GM20431 (cell line): Measurements from ENCODE around the gene DCAF17.
"Not testable (repeated sequence)": the region's sequence is repeated elsewhere in the genome, so short reads cannot be mapped to it uniquely, and the experiment has no call there.

ENCODE experiments used
- in situ Hi-C: fragments of 300-500 bp; cut with MseI, MboI; formaldehyde crosslinking; loops from one replicate; pipeline ENCODE4 v1.15.0; 2020; ENCODE audit warnings: low sequenced_read_pairs; ENCODE audit not compliant: unreplicated experiment

DCAF17 gene

DNA sequence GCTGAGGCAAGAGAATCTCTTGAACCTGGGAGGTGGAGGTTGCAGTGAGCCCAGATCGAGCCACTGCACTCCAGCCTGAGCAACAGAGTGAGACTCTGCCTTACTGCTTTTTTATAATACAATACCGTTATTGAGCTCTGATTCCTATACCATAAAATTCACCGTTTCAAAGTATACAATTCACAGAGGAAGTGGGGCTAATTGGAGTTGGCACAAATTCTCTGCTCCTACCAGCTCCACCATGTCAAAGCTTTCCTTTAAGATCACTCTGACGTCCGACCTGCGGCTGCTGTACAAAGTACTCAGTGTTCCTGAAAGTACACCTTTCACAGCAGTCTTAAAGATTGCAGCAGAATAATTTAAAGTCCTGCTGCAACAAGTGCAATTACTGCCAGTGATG is 58.6 kb downstream of the DCAF17 start:
- in situ Hi-C loops, result no loop called here

DNA sequence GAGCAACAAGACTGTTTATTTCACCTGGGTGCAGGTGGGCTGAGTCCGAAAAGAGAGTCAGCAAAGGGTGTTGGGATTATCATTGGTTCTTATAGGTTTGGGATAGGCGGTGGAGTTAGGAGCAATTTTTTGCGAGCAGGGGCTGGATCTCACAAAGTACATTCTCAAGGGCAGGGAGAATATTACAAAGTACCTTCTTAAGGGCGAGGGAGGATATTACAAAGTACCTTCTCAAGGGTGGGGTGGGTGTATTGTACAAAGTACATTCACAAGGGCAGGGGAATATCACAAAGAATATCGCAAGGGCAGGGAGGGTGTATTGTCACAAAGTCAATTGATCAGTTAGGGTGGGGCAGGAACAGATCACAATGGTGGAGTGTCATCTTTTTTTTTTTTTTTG is 63.6 kb downstream of the DCAF17 start:
- in situ Hi-C loops, result not testable (repeated sequence)

DNA sequence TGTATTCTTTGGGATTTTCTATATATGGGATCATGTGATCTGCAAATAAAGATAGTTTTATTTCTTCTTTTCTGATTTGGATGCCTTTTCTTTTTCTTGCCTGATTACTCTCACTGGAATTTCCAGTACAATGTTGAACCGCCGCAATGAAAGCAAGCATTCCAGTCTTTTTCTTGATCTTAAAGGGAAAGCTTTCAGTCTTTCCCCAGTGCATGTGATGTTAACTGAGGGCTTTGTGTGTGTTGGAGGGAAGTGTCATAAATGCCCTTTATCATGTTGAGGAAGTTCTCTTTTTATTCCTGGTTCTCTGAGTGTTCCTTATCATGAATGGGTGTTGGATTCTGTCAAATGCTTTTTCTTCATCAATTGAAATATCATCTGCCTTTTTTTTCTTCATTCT is 71.3 kb downstream of the DCAF17 start:
- in situ Hi-C loops, result no loop called here

DNA sequence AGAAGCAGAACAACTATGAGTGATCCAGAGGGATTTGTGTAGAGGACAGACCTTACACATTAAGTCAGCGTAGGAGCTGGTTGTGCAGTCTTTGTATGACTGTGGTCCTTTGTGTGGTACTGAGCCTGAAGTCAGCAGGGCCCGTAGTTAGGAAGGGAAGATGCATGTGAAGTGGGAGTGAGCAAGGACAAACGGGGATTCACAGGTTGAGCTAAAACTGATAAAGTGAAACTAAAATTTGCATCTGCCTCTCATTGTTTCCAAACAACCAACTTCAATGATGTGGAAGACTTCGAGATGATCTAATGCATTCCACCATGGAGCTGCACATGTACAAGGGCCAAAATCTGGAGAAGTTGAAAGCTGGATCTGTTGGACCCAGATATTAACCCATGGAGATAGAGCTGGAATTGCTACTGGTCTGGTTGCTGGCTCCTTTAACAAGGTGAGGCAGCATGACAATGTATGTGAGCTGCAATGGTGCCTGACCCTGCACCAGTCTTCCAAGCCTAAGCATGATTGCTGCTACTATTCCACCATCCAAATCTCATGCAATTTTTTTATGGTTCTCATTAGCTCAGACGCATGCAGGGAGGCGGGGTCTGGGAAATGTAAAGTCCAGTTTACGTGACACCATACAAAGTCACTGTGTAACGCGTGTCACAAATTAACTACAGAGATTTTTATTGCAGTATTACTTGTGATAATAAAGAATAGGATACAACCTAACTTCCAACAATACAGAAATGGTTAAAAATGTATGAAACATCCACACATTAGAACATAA is 76.1 kb downstream of the DCAF17 start:
- in situ Hi-C loops, result no loop called here

DNA sequence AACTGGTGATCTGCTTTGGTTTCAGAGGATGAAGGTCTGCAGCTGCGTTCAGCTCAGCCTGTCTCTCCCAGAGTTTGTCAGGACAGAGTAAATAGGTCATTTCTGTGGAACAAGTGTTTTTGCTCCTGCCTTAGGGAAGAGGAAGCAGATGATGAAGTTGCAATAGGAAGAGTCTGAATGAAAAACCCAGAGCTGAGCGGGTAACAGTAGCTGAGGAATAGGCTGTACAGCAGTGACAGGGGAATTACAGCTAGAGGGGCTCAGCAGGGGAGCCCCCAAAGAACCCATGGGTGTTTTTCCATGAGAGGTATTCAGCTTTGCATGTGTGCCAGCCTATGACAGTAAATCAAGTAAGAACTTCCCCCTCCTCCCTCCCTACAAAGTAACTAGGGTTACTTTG is 78.0 kb downstream of the DCAF17 start:
- in situ Hi-C loops, result no loop called here

DNA sequence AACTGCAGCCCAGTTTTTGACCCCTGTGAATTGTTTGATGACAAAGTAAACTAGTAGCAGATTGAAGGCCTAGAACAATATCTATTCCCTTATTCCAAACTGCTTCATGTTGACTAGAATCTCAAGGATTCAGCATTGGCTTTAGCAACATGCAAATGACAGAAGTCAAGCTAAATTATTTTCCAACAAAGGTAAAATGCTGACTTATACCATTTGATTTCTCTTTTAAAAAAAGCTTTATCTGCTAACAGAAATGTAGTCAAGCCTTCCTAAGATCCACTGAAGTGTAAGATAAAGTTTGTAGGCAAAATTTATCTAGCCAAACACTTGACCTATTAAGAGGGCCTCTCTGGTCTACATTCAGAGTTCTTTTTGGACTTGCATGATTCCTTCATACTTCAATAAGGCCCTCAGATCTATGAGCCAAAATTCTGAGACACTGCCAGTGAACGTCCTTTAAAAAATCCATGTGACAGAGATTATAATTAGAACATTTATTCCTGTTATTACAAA is 78.7 kb downstream of the DCAF17 start:
- in situ Hi-C loops, result no loop called here

GRCh38 chr2:171513719-171514160 is 79.7 kb downstream of the DCAF17 start:
- in situ Hi-C loops, result no loop called here

DNA sequence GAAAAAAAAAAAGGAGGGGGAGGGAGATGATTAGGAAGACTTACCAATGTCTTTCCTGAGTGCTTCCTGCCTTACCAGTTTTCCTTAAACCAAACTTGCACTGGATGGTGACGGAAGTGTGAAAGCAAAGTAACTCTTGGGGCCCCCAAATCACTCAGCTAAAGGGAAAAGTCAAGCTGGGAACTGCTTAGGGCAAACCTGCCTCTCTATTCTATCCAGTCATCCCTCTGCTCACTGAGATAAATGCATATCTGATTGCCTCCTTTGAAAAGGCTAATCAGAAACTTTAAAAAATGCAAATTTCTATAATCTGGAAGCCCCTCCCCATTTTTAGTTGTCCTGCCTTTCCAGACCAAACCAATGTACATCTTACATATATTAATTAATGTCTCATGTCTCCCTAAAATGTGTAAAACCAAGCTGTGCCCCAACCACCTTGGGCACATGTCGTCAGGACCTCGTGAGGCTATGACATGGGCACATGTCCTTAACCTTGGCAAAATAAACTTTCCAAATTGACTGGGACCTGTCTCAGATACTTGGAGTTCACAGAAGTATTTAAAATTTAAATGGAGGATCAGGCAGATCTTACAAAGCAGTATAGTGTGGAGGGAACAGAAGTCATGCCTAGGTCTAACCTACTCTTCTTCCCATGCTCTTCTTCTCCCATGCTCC is 81.0 kb downstream of the DCAF17 start:
- in situ Hi-C loops, result no loop called here

DNA sequence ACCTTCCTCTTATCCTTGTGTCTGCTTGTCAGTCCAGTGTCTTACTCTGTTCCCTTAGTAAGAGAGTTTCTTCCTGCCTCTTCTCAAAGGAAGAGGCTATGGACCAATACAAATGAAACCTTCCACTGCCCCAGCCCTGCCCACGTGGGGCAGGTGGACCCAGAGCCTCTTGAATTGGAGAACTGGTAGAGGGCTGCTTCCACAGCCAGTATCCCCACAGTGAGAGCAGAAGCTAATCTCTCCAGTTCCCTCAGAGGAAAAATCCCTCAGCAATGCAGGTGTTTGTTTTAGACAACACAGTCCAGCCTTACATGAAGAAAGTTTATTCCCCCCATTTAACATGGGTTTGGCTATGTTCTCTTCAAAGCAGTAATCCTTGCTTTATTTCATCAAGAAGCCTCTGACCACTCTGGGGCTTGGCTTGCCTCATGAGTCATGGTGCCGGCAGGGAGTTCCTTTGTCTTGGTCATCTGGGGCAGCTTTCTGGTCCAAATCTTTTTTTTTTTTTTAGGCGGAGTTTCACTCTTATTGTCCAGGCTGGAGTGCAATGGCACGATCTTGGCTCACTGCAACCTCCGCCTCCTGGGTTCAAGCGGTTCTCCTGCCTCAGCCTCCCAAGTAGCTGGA is 81.8 kb downstream of the DCAF17 start:
- in situ Hi-C loops, result no loop called here

- in situ Hi-C loops, result no loop called here
Observed at GRCh38 chr2:171516793-171517192, 82.8 kb downstream of the DCAF17 start.

DNA sequence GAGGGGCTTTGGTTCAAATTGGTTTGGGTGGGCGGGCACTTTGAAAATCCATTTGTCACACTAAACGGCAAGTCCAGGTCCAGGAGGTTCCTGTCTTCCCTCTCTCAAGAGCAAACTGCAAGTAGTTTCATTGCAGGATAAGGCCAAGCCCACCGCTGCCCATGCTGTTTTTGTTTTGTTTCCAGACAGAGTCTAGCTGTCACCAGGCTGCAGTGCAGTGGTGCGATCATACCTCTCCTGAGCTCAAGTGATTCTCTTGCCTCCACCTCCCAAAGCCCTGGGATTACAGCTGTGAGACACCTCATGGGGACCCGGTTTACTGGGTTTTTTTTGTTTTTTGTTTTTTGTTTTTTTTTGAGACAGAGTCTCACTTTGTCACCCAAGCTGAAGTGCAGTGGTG is 86.4 kb downstream of the DCAF17 start:
- in situ Hi-C loops, result no loop called here

GRCh38 chr2:171521361-171522051 is 87.5 kb downstream of the DCAF17 start:
- in situ Hi-C loops, result no loop called here

- in situ Hi-C loops, result no loop called here
Observed at GRCh38 chr2:171522052-171522787, 88.2 kb downstream of the DCAF17 start, which contains the start of gene CYBRD1. CYBRD1 (plus strand) TSS chr2:171522474; CDS start chr2:171522546, 72 bp downstream.

DNA sequence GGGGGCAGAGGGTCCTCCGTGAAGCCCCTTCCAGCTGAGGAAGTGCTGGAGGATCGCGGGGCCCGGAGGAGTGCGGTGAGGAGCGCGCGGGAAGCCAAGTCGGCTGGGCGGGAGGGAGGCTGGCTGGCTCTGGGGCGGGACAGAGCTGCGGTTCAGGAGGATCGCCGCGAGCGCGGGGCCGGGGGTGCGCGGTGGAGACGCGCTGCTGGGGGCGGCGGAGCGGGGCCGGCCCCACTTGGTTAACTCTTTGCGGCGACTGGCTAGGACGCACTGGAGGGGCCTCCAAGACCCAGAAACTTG is 88.7 kb downstream of the DCAF17 start:
- in situ Hi-C loops, result no loop called here

DNA sequence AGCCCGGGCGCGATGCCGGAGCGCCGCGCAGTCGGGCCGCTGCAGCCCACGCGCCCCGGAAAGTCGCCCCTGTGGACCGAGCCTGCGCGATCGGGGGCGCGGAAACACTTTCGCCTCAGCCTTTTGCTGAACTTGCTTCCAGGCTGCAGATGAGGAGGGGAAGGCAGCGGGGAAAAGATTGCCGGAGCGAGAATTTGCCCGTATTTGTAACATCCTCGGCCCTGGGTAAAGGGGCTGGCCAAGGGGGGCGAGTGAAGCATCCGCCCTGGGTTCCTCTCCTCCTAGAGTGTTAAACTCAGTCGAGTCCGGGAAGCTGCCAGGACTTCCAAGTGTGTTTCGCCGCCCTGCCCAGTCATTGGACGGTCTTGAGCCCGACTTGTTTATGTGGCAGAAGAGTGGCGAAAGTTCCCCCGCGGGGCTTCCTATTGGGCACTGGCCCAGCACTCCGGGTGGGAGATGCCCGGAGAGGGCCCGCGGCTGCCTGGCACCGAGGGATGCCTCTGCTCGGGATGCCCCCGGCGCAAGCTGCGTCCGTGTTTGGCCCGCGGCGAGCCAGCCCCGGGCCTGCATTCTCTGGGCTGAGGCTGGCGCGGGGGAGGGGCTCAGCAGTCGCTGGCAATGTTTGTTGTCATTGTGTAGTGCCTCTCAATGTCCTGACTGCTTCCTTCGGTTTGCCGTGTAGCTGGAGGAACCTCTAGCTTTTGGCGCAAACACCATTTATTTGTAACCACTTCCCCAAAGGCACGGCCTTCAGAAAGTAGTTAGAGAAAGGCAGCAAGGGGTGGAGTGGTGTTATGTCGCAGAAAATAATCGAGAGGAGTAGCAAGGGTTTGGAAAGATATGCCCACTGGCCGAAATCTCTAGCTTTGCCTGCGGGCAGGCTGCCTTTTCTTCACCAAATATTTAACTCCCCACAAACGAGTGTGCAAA is 89.3 kb downstream of the DCAF17 start:
- in situ Hi-C loops, result no loop called here

- in situ Hi-C loops, result no loop called here
Observed at GRCh38 chr2:171524018-171524401, 90.0 kb downstream of the DCAF17 start.

DNA sequence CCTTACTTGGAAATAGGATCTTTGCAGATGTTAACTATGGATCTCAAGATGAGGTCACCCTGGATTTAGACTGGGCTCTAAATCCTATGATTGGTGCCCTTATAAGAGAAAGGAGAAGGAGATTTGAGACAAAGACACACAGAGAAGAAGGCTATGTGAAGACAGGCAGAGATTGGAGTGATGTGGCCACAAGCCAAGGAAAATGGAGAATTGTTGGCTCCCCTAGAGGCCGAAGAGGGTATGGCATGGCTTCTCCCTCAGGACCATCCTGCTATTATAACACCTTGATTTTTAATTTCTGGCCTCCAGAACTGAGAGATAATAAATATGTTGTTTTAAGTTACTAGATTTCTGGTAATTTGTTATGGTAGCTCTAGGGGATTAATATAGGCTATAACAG is 95.9 kb downstream of the DCAF17 start:
- in situ Hi-C loops, result no loop called here

- in situ Hi-C loops, result no loop called here
Observed at GRCh38 chr2:171530378-171530777, 96.4 kb downstream of the DCAF17 start.

DNA sequence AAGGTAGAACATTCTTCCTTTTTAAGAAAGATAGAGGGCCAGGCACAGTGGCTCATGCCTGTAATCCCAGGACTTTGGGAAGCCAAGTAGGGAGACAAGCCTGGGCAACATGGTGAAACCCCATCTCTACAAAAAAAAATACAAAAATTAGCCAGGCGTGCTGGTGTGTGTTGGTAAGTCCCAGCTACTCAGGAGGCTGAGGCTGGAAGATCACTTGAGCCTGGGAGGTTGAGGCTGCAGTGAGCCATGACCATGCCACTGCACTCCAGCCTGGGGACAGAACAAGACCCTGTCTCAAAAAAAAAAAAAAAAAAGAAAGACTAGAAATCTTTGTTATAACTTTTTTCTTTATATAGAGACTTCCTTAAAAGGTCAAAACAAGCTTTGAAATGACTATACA is 96.8 kb downstream of the DCAF17 start:
- in situ Hi-C loops, result not testable (repeated sequence)
